Stimulated activated naive CD8-positive, alpha-beta T cell treated with anti-CD3 and anti-CD28 coated beads, Interleukin-15, amount 100 ng/mL, for 72 hours (primary cell): ENCODE results near the gene SNX9.

Experiments
- ATAC-seq: fragments of 150-1000 bp; cut with Tn5 transposase; 2 replicates; pipeline ENCODE4 v1.10.0; 2021; ENCODE audit warnings: mild to moderate bottlenecking, moderate library complexity
- DNase-seq, 2 donors: peaks; one replicate each; pipeline ENCODE4 v3.0.0; 2021 to 2022
- H3K27ac Mint-ChIP-seq, 2 donors: one replicate each; pipeline ENCODE4 v1.8.0; 2022; ENCODE audit warnings: mild to moderate bottlenecking in 2 of 2, mixed read lengths in 2 of 2, moderate library complexity in 2 of 2
- H3K27me3 Mint-ChIP-seq: one replicate; pipeline ENCODE4 v1.8.0; 2022; ENCODE audit warnings: mixed read lengths
- H3K4me1 Mint-ChIP-seq: one replicate; pipeline ENCODE4 v1.8.0; 2022; ENCODE audit warnings: mild to moderate bottlenecking, mixed read lengths
- H3K4me3 Mint-ChIP-seq, 2 donors: one replicate each; pipeline ENCODE4 v1.8.0; 2022; ENCODE audit warnings: mild to moderate bottlenecking in 2 of 2, mixed read lengths in 2 of 2, moderate library complexity in 1 of 2
- H3K9me3 Mint-ChIP-seq, 2 donors: one replicate each; pipeline ENCODE4 v1.8.0; 2022; ENCODE audit warnings: mixed read lengths in 2 of 2

SNX9 gene

GRCh38 chr6:157823001-157823527, at the start of gene SNX9:
TSS of gene SNX9 (plus strand) at chr6:157823246. CDS start at chr6:157823435, 189 bp downstream.
- ATAC-seq (peak; percentile 77), DNase-seq (peak; percentile 79 to 83)
- Mint-ChIP-seq H3K27me3 (no peaks in the 10 kb centered on the region), H3K9me3 (peaks cover 0 to 13% of the 10 kb centered on the region in 2 donors), H3K4me3 (peak within 1 kb of the TSS; percentile 85 to 97), H3K4me1 (peaks cover 66% of the 10 kb centered on the region), H3K27ac (peak within 1 kb of the TSS; percentile 100)

- peak overlapping the region; percentile 80 to 87 for H3K27ac Mint-ChIP-seq
Observed at GRCh38 chr6:157773248-157773773, 49.7 kb upstream of the SNX9 start.

DNA sequence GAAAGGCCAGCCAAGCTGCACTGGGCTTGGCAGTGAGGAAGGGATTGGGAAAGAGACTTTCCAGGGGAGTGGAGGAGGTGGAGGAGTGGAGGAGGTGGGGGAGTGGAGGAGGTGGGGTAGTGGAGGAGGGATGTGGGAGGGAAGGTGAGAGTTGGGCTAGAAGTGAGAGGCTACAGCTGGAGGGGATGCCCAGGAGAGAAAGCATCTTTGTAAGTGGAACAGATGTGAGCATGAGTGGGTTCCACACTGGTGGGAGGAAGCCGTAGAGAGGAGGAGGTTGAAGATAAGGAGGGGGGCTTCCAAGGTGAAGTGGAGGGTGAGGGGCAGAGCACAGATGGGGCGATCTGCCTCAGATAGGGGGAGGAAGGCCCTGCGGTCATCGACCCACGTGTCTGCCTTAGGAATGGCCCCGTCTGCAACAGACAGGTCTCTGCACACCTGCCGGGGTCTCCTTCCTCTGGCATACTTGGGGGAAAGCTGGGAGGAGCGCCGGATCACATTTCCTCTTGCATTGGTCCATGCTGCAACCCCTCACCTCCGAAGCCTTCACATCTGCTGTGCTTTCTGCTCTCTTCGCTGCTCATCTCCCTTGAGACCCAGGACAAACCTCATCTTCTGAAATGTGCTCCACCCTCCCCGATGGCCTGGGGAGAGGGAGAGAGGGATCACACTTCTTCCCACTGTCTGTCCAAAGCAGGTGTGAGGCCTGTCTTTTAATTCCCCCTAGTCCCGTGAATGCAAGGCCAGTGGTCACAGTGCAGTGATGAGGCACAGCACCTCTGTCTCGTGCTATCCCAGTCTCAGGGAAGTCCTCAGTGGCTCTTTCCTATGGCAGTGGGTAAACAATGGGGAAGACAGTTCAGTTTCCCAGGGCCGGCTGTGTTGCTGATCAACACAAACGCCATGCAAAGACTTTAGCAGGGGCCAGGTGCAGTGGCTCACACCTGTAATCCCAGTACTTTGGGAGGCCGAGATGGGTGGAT, 48.6 kb upstream of the SNX9 start:
- ATAC-seq (peak; percentile 95), DNase-seq (no peak)
- Mint-ChIP-seq H3K4me1 (peaks cover 43% of the 10 kb centered on the region), H3K27ac (peak overlapping the region; percentile 80 to 87), H3K9me3 (peaks cover 12 to 17% of the 10 kb centered on the region in 2 donors), H3K4me3 (no peak overlapping the region), H3K27me3 (no peaks in the 10 kb centered on the region)

More at GRCh38 chr6:157773248-157773773, 49.7 kb upstream of the SNX9 start:
- Mint-ChIP-seq H3K27me3 (no peaks in the 10 kb centered on the region), H3K4me3 (peak overlapping the region in 1 of 2 donors; percentile 6), H3K9me3 (peaks cover 12 to 20% of the 10 kb centered on the region in 2 donors), H3K4me1 (peaks cover 55% of the 10 kb centered on the region)
- ATAC-seq: no peak
- DNase-seq: no peak

- Mint-ChIP-seq H3K4me1 (peaks cover 35% of the 10 kb centered on the region), H3K4me3 (no peak overlapping the region), H3K9me3 (peaks cover 12 to 15% of the 10 kb centered on the region in 2 donors), H3K27me3 (no peaks in the 10 kb centered on the region), H3K27ac (no peak overlapping the region)
- ATAC-seq (no peak), DNase-seq (no peak)
Observed at GRCh38 chr6:157775376-157775775, 47.7 kb upstream of the SNX9 start.

DNA sequence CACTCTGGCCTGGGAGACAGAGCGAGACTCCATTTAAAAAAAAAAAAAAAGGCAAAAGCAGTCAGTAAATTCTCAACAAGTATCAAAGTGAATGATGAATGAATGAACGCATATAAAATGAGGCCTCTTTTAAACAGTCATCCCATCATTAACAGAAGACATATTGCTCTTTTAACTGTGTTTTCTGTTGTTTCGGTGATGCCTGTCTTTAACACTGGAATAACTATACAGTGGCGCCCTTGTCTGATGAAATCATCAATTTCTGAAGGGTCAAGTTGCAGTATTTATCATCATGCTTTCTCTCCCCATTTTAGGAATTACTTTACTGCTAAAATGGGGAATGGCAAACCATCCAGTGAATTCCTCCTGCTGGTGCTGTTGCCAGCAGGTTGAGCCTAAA, 45.7 kb upstream of the SNX9 start:
- DNase-seq: no peak
- Mint-ChIP-seq H3K27me3 (no peaks in the 10 kb centered on the region), H3K9me3 (peaks cover 18 to 20% of the 10 kb centered on the region in 2 donors), H3K4me3 (no peak overlapping the region), H3K4me1 (peaks cover 25% of the 10 kb centered on the region), H3K27ac (no peak overlapping the region)
- ATAC-seq: no peak

DNA sequence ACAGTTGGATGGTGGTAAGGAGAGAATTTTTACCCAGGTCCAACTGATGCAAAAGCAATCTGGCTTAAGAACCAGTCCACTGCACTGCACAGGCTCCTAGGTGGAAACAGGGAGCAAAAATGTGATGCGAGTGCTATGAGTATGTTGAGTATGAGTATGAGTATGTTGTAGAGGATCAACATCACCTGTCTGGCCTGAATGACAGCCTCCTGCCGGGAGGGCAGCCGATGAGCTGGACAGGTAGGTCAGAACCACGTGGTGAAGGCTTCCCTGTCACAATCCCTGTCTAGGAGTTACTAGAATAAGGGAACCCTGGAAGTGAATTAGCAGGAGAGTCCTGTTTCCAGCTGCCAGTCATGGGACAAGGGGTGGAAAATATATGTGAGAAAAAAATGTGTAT, 44.3 kb upstream of the SNX9 start:
- peaks cover 13 to 15% of the 10 kb centered on the region in 2 donors for H3K9me3 Mint-ChIP-seq
- H3K4me3 Mint-ChIP-seq: no peak overlapping the region
- H3K4me1 Mint-ChIP-seq: peaks cover 18% of the 10 kb centered on the region
- ATAC-seq (no peak), DNase-seq (no peak)
- no peaks in the 10 kb centered on the region for H3K27me3 Mint-ChIP-seq
- H3K27ac Mint-ChIP-seq: no peak overlapping the region

- no peak for DNase-seq
- Mint-ChIP-seq H3K4me3 (no peak overlapping the region), H3K27ac (no peak overlapping the region), H3K27me3 (no peaks in the 10 kb centered on the region), H3K4me1 (peaks cover 7% of the 10 kb centered on the region), H3K9me3 (peaks cover 9 to 13% of the 10 kb centered on the region in 2 donors)
- no peak for ATAC-seq
Observed at GRCh38 chr6:157779705-157780604, 43.1 kb upstream of the SNX9 start.

- H3K27me3 Mint-ChIP-seq: no peaks in the 10 kb centered on the region
Observed at GRCh38 chr6:157785636-157786035, 37.4 kb upstream of the SNX9 start.

GRCh38 chr6:157786221-157786620, 36.8 kb upstream of the SNX9 start:
- DNase-seq (no peak), ATAC-seq (no peak)
- Mint-ChIP-seq H3K27ac (peak overlapping the region in 1 of 2 donors; percentile 4), H3K4me1 (peaks cover 22% of the 10 kb centered on the region), H3K4me3 (no peak overlapping the region), H3K9me3 (peaks cover 0 to 6% of the 10 kb centered on the region in 2 donors), H3K27me3 (no peaks in the 10 kb centered on the region)

More at GRCh38 chr6:157785636-157786035, 37.4 kb upstream of the SNX9 start:
- Mint-ChIP-seq H3K9me3 (peaks cover 4 to 6% of the 10 kb centered on the region in 2 donors), H3K4me1 (peaks cover 16% of the 10 kb centered on the region), H3K27ac (no peak overlapping the region), H3K4me3 (no peak overlapping the region)
- no peak for DNase-seq
- ATAC-seq: no peak

GRCh38 chr6:157787080-157787479, 36.0 kb upstream of the SNX9 start:
- H3K4me1 Mint-ChIP-seq: peaks cover 25% of the 10 kb centered on the region
- H3K9me3 Mint-ChIP-seq: peaks cover 0 to 4% of the 10 kb centered on the region in 2 donors
- H3K27me3 Mint-ChIP-seq: no peaks in the 10 kb centered on the region
- H3K4me3 Mint-ChIP-seq: no peak overlapping the region
- no peak for DNase-seq
- no peak overlapping the region for H3K27ac Mint-ChIP-seq
- ATAC-seq: no peak

GRCh38 chr6:157788180-157788579, 34.9 kb upstream of the SNX9 start:
- Mint-ChIP-seq H3K27me3 (no peaks in the 10 kb centered on the region), H3K9me3 (peaks cover 1 to 5% of the 10 kb centered on the region in 2 donors), H3K4me3 (no peak overlapping the region), H3K27ac (no peak overlapping the region), H3K4me1 (peaks cover 19% of the 10 kb centered on the region)
- DNase-seq (no peak), ATAC-seq (no peak)

- peaks cover 5 to 15% of the 10 kb centered on the region in 2 donors for H3K9me3 Mint-ChIP-seq
- H3K27ac Mint-ChIP-seq: no peak overlapping the region
- ATAC-seq: no peak
- no peak overlapping the region for H3K4me3 Mint-ChIP-seq
- H3K4me1 Mint-ChIP-seq: peaks cover 18% of the 10 kb centered on the region
- no peak for DNase-seq
- no peaks in the 10 kb centered on the region for H3K27me3 Mint-ChIP-seq
Observed at GRCh38 chr6:157789297-157789696, 33.7 kb upstream of the SNX9 start.

- Mint-ChIP-seq H3K4me1 (peaks cover 18% of the 10 kb centered on the region), H3K9me3 (peaks cover 5 to 17% of the 10 kb centered on the region in 2 donors), H3K27me3 (no peaks in the 10 kb centered on the region), H3K27ac (no peak overlapping the region), H3K4me3 (no peak overlapping the region)
- DNase-seq (no peak), ATAC-seq (no peak)
Observed at GRCh38 chr6:157789861-157790260, 33.2 kb upstream of the SNX9 start.

DNA sequence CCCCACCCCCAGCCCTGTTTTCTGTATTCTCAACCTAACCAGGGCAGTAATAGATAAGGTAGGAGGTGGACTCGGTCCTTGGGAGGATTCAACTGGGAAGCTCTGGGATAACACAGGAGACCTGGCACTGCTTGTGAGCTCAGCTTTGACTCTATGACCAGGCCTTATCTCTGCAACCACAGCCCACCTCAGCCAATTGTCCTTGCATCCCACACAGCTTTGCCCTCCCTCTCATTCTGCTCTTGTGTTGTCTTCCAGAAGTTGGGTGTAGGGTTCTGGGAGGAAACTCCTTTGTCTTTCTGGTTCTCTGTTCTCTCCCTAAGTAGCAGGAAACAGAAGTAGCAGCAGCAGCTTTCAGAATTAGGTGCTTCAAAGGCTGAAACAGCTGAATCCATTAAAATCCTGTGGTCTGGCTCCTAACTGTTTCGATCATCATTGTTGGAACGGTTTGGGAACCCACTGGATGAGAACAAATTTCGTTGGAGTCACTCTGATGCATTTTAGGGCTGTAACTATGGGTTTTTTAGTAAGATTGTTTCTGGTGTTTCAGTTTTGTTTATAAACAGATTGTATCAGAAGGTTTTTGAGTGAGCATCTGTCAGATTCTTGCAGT, 32.4 kb upstream of the SNX9 start:
- H3K9me3 Mint-ChIP-seq: peaks cover 5 to 17% of the 10 kb centered on the region in 2 donors
- H3K4me1 Mint-ChIP-seq: peaks cover 18% of the 10 kb centered on the region
- DNase-seq (no peak), ATAC-seq (no peak)
- no peak overlapping the region for H3K27ac Mint-ChIP-seq
- no peaks in the 10 kb centered on the region for H3K27me3 Mint-ChIP-seq
- no peak overlapping the region for H3K4me3 Mint-ChIP-seq

- DNase-seq (no peak), ATAC-seq (no peak)
- H3K4me3 Mint-ChIP-seq: no peak overlapping the region
- H3K27ac Mint-ChIP-seq: no peak overlapping the region
- H3K9me3 Mint-ChIP-seq: peaks cover 5 to 17% of the 10 kb centered on the region in 2 donors
- peaks cover 18% of the 10 kb centered on the region for H3K4me1 Mint-ChIP-seq
- no peaks in the 10 kb centered on the region for H3K27me3 Mint-ChIP-seq
Observed at GRCh38 chr6:157791450-157791849, 31.6 kb upstream of the SNX9 start.
